ENCODE data around the gene RAPGEF6. TPM values are rescaled to one million over a fixed set of nuclear protein-coding genes. Genes with fewer than 3 reads are reported as not detected.
A peak's percentile ranks its signal among the peaks of the same experiment; 100 is the strongest.

The RAPGEF6 gene
- total and polyA plus RNA-seq, 5 experiments from 2014 or later = 30.7 to 131 (median 39.9) TPM

- Mint-ChIP-seq H3K4me3 (peak overlapping the region in 4 of 10 donors; percentile 7 to 48 (median 40)), H3K27me3 (no peaks in the 10 kb centered on the region), H3K27ac (peak overlapping the region in 9 of 10 donors; percentile 14 to 88 (median 45)), H3K36me3 (peaks cover 0 to 27% (median 13%) of the 10 kb centered on the region in 3 donors), H3K4me1 (peaks cover 27 to 88% (median 80%) of the 10 kb centered on the region in 4 donors), H3K9me3 (peaks cover 0 to 2% (median 0%) of the 10 kb centered on the region in 9 donors)
- DNase-seq (no peak), ATAC-seq (no peak)
- POLR2A ChIA-PET = no interaction called here
Observed at GRCh38 chr5:131617140-131617822, 17.7 kb downstream of the RAPGEF6 start.

- Mint-ChIP-seq H3K9me3 (peaks cover 0 to 2% (median 0%) of the 10 kb centered on the region in 9 donors), H3K36me3 (peaks cover 0 to 17% (median 11%) of the 10 kb centered on the region in 3 donors), H3K4me3 (peak overlapping the region in 3 of 10 donors; percentile 1 to 42 (median 6)), H3K27ac (peak overlapping the region in 1 of 10 donors; percentile 11), H3K4me1 (peaks cover 27 to 81% (median 73%) of the 10 kb centered on the region in 4 donors), H3K27me3 (no peaks in the 10 kb centered on the region)
- ATAC-seq (no peak), DNase-seq (no peak)
- POLR2A ChIA-PET = interaction anchor here (0.6 kb wide), 1 partner anchor 328 kb away, joined by 3 read pairs; no protein-coding TSS in a partner anchor
Observed at GRCh38 chr5:131615957-131616356, 19.1 kb downstream of the RAPGEF6 start.

GRCh38 chr5:131613423-131613822, 21.6 kb downstream of the RAPGEF6 start:
- peaks cover 0 to 4% (median 0%) of the 10 kb centered on the region in 9 donors for H3K9me3 Mint-ChIP-seq
- ATAC-seq (no peak), DNase-seq (no peak)
- peak overlapping the region in 2 of 10 donors; percentile 20 to 32 for H3K27ac Mint-ChIP-seq
- H3K27me3 Mint-ChIP-seq = no peaks in the 10 kb centered on the region
- POLR2A ChIA-PET = interaction anchor here (0.7 kb wide), 1 partner anchor 408 kb away, joined by 7 read pairs; no protein-coding TSS in a partner anchor
- H3K4me3 Mint-ChIP-seq = no peak overlapping the region
- H3K36me3 Mint-ChIP-seq = peaks cover 0 to 13% (median 11%) of the 10 kb centered on the region in 3 donors
- H3K4me1 Mint-ChIP-seq = peaks cover 30 to 78% (median 74%) of the 10 kb centered on the region in 4 donors

GRCh38 chr5:131611064-131611381, 24.0 kb downstream of the RAPGEF6 start:
- no peak for DNase-seq
- Mint-ChIP-seq H3K36me3 (peaks cover 0 to 11% (median 6%) of the 10 kb centered on the region in 3 donors), H3K4me3 (no peak overlapping the region), H3K9me3 (peaks cover 0 to 4% (median 0%) of the 10 kb centered on the region in 9 donors), H3K4me1 (peaks cover 35 to 77% (median 76%) of the 10 kb centered on the region in 4 donors), H3K27me3 (no peaks in the 10 kb centered on the region), H3K27ac (peak overlapping the region in 1 of 10 donors; percentile 6)
- no peak for ATAC-seq
- POLR2A ChIA-PET = no interaction called here

GRCh38 chr5:131610198-131611063, 24.6 kb downstream of the RAPGEF6 start:
- POLR2A ChIA-PET = no interaction called here
- H3K36me3 Mint-ChIP-seq = peaks cover 0 to 11% (median 6%) of the 10 kb centered on the region in 3 donors
- no peak for DNase-seq
- H3K4me1 Mint-ChIP-seq = peaks cover 34 to 75% (median 74%) of the 10 kb centered on the region in 4 donors
- H3K27me3 Mint-ChIP-seq = no peaks in the 10 kb centered on the region
- no peak for ATAC-seq
- peak overlapping the region in 1 of 10 donors; percentile 5 for H3K4me3 Mint-ChIP-seq
- peaks cover 0 to 4% (median 0%) of the 10 kb centered on the region in 9 donors for H3K9me3 Mint-ChIP-seq
- peak overlapping the region in 4 of 10 donors; percentile 8 to 42 (median 16) for H3K27ac Mint-ChIP-seq

- Mint-ChIP-seq H3K27ac (peak overlapping the region in 7 of 10 donors; percentile 6 to 31 (median 20)), H3K4me1 (peaks cover 36 to 74% (median 73%) of the 10 kb centered on the region in 4 donors), H3K27me3 (no peaks in the 10 kb centered on the region), H3K4me3 (peak overlapping the region in 1 of 10 donors; percentile 20), H3K9me3 (peaks cover 0 to 4% (median 0%) of the 10 kb centered on the region in 9 donors), H3K36me3 (peaks cover 0 to 6% (median 6%) of the 10 kb centered on the region in 3 donors)
- POLR2A ChIA-PET = no interaction called here
- no peak for ATAC-seq
- DNase-seq = no peak
Observed at GRCh38 chr5:131609774-131610173, 25.3 kb downstream of the RAPGEF6 start.

- POLR2A ChIA-PET = interaction anchor here (1.2 kb wide), 1 partner anchor 32 kb away, joined by 3 read pairs; no protein-coding TSS in a partner anchor
- peak in 1 of 2 donors; percentile 51 for ATAC-seq
Observed at GRCh38 chr5:131608597-131608996, 26.4 kb downstream of the RAPGEF6 start.

GRCh38 chr5:131607903-131608540, 27.0 kb downstream of the RAPGEF6 start:
- H3K36me3 Mint-ChIP-seq = peaks cover 0 to 8% (median 2%) of the 10 kb centered on the region in 3 donors
- DNase-seq (no peak), ATAC-seq (no peak)
- H3K4me1 Mint-ChIP-seq = peaks cover 37 to 65% (median 62%) of the 10 kb centered on the region in 4 donors
- H3K27me3 Mint-ChIP-seq = no peaks in the 10 kb centered on the region
- H3K27ac Mint-ChIP-seq = peak overlapping the region in 7 of 10 donors; percentile 6 to 73 (median 27)
- peaks cover 0 to 2% (median 0%) of the 10 kb centered on the region in 9 donors for H3K9me3 Mint-ChIP-seq
- POLR2A ChIA-PET = no interaction called here
- H3K4me3 Mint-ChIP-seq = peak overlapping the region in 4 of 10 donors; percentile 20 to 53 (median 50)

More at GRCh38 chr5:131608597-131608996, 26.4 kb downstream of the RAPGEF6 start:
- Mint-ChIP-seq H3K36me3 (peaks cover 0 to 9% (median 2%) of the 10 kb centered on the region in 3 donors), H3K27me3 (no peaks in the 10 kb centered on the region), H3K4me1 (peaks cover 37 to 70% (median 65%) of the 10 kb centered on the region in 4 donors), H3K4me3 (peak overlapping the region in 6 of 10 donors; percentile 1 to 53 (median 48)), H3K9me3 (peaks cover 0 to 2% (median 0%) of the 10 kb centered on the region in 9 donors), H3K27ac (peak overlapping the region in 8 of 10 donors; percentile 6 to 73 (median 42))
- DNase-seq = no peak

GRCh38 chr5:131607418-131607817, 27.6 kb downstream of the RAPGEF6 start:
- Mint-ChIP-seq H3K36me3 (peaks cover 0 to 12% (median 2%) of the 10 kb centered on the region in 3 donors), H3K4me1 (peaks cover 37 to 61% (median 60%) of the 10 kb centered on the region in 4 donors), H3K9me3 (peaks cover 0 to 2% (median 0%) of the 10 kb centered on the region in 9 donors), H3K27me3 (no peaks in the 10 kb centered on the region), H3K27ac (peak overlapping the region in 5 of 10 donors; percentile 7 to 44 (median 20)), H3K4me3 (peak overlapping the region in 1 of 10 donors; percentile 20)
- DNase-seq (no peak), ATAC-seq (no peak)
- POLR2A ChIA-PET = no interaction called here

- no peak for DNase-seq
- POLR2A ChIA-PET = no interaction called here
- Mint-ChIP-seq H3K4me1 (peaks cover 36 to 57% (median 53%) of the 10 kb centered on the region in 4 donors), H3K36me3 (peaks cover 0 to 30% (median 10%) of the 10 kb centered on the region in 3 donors), H3K27ac (peak overlapping the region in 5 of 10 donors; percentile 2 to 71 (median 53)), H3K4me3 (peak overlapping the region in 3 of 10 donors; percentile 2 to 31 (median 30)), H3K9me3 (no peaks in the 10 kb centered on the region), H3K27me3 (no peaks in the 10 kb centered on the region)
- no peak for ATAC-seq
Observed at GRCh38 chr5:131605086-131605485, 29.9 kb downstream of the RAPGEF6 start.

- POLR2A ChIA-PET = interaction anchor here (0.6 to 1.1 kb wide), 2 partner anchors 40 to 74 kb away, joined by 4 to 7 read pairs; no protein-coding TSS in a partner anchor
- Mint-ChIP-seq H3K4me1 (peaks cover 35 to 71% (median 65%) of the 10 kb centered on the region in 4 donors), H3K27me3 (no peaks in the 10 kb centered on the region), H3K9me3 (no peaks in the 10 kb centered on the region), H3K4me3 (peak overlapping the region; percentile 43 to 79 (median 66)), H3K27ac (peak overlapping the region; percentile 32 to 93 (median 84)), H3K36me3 (peaks cover 0 to 39% (median 6%) of the 10 kb centered on the region in 3 donors)
- DNase-seq (peak in 3 of 10 donors; percentile 43 to 58 (median 58)), ATAC-seq (peak; percentile 90 to 93)
Observed at GRCh38 chr5:131595088-131596033, 39.7 kb downstream of the RAPGEF6 start.

All from naive thymus-derived CD8-positive, alpha-beta T cell (primary cell).